ENCODE data around the gene CACNG7.

DNA sequence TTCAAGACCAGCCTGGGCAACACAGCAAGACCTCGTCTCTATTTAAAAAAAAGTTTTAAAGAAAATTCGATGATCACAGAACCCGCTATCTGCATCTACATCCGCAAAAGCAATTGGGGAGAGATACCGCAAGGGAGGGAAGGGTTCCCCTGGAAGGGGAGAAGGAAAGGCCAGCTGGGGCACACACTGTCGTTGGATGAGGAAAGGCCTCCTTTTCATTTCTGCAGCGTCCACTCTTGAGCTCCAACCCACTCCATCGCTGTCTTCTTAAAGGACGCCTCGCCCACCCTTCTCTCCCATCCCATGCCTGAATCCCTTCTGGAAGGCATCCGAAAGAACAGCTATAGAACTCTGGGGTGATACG is 30.3 kb upstream of the CACNG7 start:
- TF ChIP-seq, protein P1, sequence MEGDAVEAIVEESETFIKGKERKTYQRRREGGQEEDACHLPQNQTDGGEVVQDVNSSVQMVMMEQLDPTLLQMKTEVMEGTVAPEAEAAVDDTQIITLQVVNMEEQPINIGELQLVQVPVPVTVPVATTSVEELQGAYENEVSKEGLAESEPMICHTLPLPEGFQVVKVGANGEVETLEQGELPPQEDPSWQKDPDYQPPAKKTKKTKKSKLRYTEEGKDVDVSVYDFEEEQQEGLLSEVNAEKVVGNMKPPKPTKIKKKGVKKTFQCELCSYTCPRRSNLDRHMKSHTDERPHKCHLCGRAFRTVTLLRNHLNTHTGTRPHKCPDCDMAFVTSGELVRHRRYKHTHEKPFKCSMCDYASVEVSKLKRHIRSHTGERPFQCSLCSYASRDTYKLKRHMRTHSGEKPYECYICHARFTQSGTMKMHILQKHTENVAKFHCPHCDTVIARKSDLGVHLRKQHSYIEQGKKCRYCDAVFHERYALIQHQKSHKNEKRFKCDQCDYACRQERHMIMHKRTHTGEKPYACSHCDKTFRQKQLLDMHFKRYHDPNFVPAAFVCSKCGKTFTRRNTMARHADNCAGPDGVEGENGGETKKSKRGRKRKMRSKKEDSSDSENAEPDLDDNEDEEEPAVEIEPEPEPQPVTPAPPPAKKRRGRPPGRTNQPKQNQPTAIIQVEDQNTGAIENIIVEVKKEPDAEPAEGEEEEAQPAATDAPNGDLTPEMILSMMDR (IDR thresholded peaks at IDR 0.05), result no peak
- no peak for TF ChIP-seq POLR2A (IDR thresholded peaks at IDR 0.05)

Measured in right lobe of liver (tissue), 4 donors.